Activated naive CD4-positive, alpha-beta T cell treated with anti-CD3 and anti-CD28 coated beads, Interleukin-2, amount 50 U/mL, for 24 hours (primary cell): ENCODE results near the gene ASIC2.
"Not testable (repeated sequence)": the region's sequence is repeated elsewhere in the genome, so short reads cannot be mapped to it uniquely, and the experiment has no call there.

Experiments used
- H3K27ac Mint-ChIP-seq: one replicate; pipeline ENCODE4 v1.8.0; 2021; ENCODE audit warnings: mild to moderate bottlenecking, mixed read lengths
- H3K27me3 Mint-ChIP-seq: one replicate; pipeline ENCODE4 v1.8.0; 2021; ENCODE audit warnings: mixed read lengths
- H3K36me3 Mint-ChIP-seq: one replicate; pipeline ENCODE4 v1.8.0; 2021; ENCODE audit warnings: mixed read lengths
- H3K4me1 Mint-ChIP-seq: one replicate; pipeline ENCODE4 v1.8.0; 2021; ENCODE audit warnings: mixed read lengths
- H3K4me3 Mint-ChIP-seq: one replicate; pipeline ENCODE4 v1.8.0; 2021; ENCODE audit warnings: mild to moderate bottlenecking, mixed read lengths
- H3K9me3 Mint-ChIP-seq: one replicate; pipeline ENCODE4 v1.8.0; 2021; ENCODE audit warnings: mixed read lengths

Gene ASIC2

GRCh38 chr17:32985050-32985756, 307.9 kb downstream of the ASIC2 start:
- Mint-ChIP-seq H3K27me3 (peaks cover 10% of the 10 kb centered on the region), H3K4me3 (no peak overlapping the region), H3K36me3 (peaks cover 2% of the 10 kb centered on the region), H3K9me3 (peaks cover 5% of the 10 kb centered on the region), H3K4me1 (no peaks in the 10 kb centered on the region), H3K27ac (no peak overlapping the region)

GRCh38 chr17:32981611-32982010, 311.5 kb downstream of the ASIC2 start:
- not testable (repeated sequence) for H3K4me1 Mint-ChIP-seq, H3K9me3 Mint-ChIP-seq

GRCh38 chr17:32980230-32980629, 312.9 kb downstream of the ASIC2 start:
- Mint-ChIP-seq H3K9me3 (no peaks in the 10 kb centered on the region), H3K27ac (no peak overlapping the region), H3K4me3 (no peak overlapping the region), H3K27me3 (peaks cover 10% of the 10 kb centered on the region), H3K4me1 (no peaks in the 10 kb centered on the region), H3K36me3 (peaks cover 2% of the 10 kb centered on the region)

More at GRCh38 chr17:32981611-32982010, 311.5 kb downstream of the ASIC2 start:
- not testable (repeated sequence) for H3K27me3 Mint-ChIP-seq, H3K36me3 Mint-ChIP-seq, H3K27ac Mint-ChIP-seq, H3K4me3 Mint-ChIP-seq

- H3K36me3 Mint-ChIP-seq: no peaks in the 10 kb centered on the region
- no peaks in the 10 kb centered on the region for H3K9me3 Mint-ChIP-seq
- H3K4me3 Mint-ChIP-seq: no peak overlapping the region
- no peaks in the 10 kb centered on the region for H3K27me3 Mint-ChIP-seq
- H3K4me1 Mint-ChIP-seq: no peaks in the 10 kb centered on the region
- no peak overlapping the region for H3K27ac Mint-ChIP-seq
Measured at GRCh38 chr17:32976605-32977004, 316.5 kb downstream of the ASIC2 start.

- Mint-ChIP-seq H3K36me3 (no peaks in the 10 kb centered on the region), H3K27me3 (no peaks in the 10 kb centered on the region), H3K4me1 (peaks cover 2% of the 10 kb centered on the region), H3K9me3 (no peaks in the 10 kb centered on the region), H3K4me3 (no peak overlapping the region), H3K27ac (no peak overlapping the region)
Measured at GRCh38 chr17:32976131-32976530, 317.0 kb downstream of the ASIC2 start.

GRCh38 chr17:32971171-32971570, 321.9 kb downstream of the ASIC2 start:
- Mint-ChIP-seq H3K4me1 (peaks cover 4% of the 10 kb centered on the region), H3K36me3 (no peaks in the 10 kb centered on the region), H3K27ac (no peak overlapping the region), H3K9me3 (no peaks in the 10 kb centered on the region), H3K27me3 (peaks cover 3% of the 10 kb centered on the region), H3K4me3 (no peak overlapping the region)

- peaks cover 8% of the 10 kb centered on the region for H3K27me3 Mint-ChIP-seq
- no peak overlapping the region for H3K4me3 Mint-ChIP-seq
- no peaks in the 10 kb centered on the region for H3K9me3 Mint-ChIP-seq
- peaks cover 4% of the 10 kb centered on the region for H3K4me1 Mint-ChIP-seq
- peak overlapping the region; percentile 31 for H3K27ac Mint-ChIP-seq
- H3K36me3 Mint-ChIP-seq: no peaks in the 10 kb centered on the region
Measured at GRCh38 chr17:32970281-32970680, 322.8 kb downstream of the ASIC2 start.

- H3K36me3 Mint-ChIP-seq, H3K27me3 Mint-ChIP-seq, H3K9me3 Mint-ChIP-seq, H3K4me1 Mint-ChIP-seq, H3K4me3 Mint-ChIP-seq, H3K27ac Mint-ChIP-seq: not testable (repeated sequence)
Measured at GRCh38 chr17:32969231-32969630, 323.9 kb downstream of the ASIC2 start.

GRCh38 chr17:32964541-32964940, 328.6 kb downstream of the ASIC2 start:
- Mint-ChIP-seq H3K9me3 (no peaks in the 10 kb centered on the region), H3K27me3 (peaks cover 16% of the 10 kb centered on the region), H3K27ac (no peak overlapping the region), H3K4me3 (no peak overlapping the region), H3K4me1 (no peaks in the 10 kb centered on the region), H3K36me3 (no peaks in the 10 kb centered on the region)
